Natural killer cell (primary cell): ENCODE data around the gene QRICH1. TPM values are rescaled to one million over a fixed set of nuclear protein-coding genes. Genes with fewer than 3 reads are reported as not detected.

ENCODE experiments used
- ATAC-seq, 3 donors: fragments of 150-1000 bp in 2 of 3; fragments of 200-7000 bp in 1 of 3; cut with Tn5 transposase; 1 replicate in 1 of 3; 2 replicates in 2 of 3; pipeline ENCODE4 v1.10.0; 2021; ENCODE audit warnings: mild to moderate bottlenecking in 2 of 3, moderate library complexity in 2 of 3
- DNase-seq, 2 donors: peaks; one replicate each; pipeline versions ENCODE4 v3.0.0 to v3.0.0-alpha.2; 2013 to 2021; ENCODE audit warnings: mixed read lengths in 1 of 2
- H3K27ac ChIP-seq: one replicate; pipeline ENCODE4 v1.5.1; 2013; ENCODE audit warnings: mild to moderate bottlenecking, low read length
- H3K27me3 ChIP-seq: one replicate; pipeline ENCODE4 v1.6.1; 2013; ENCODE audit warnings: low read length; ENCODE audit not compliant: control insufficient read depth, insufficient read depth
- H3K36me3 ChIP-seq: one replicate; pipeline ENCODE4 v1.6.1; 2013; ENCODE audit warnings: low read length; ENCODE audit not compliant: control insufficient read depth, insufficient read depth
- H3K4me1 ChIP-seq: one replicate; pipeline ENCODE4 v1.6.1; 2013; ENCODE audit warnings: low read length; ENCODE audit not compliant: control insufficient read depth, insufficient read depth
- H3K4me3 ChIP-seq: one replicate; pipeline ENCODE4 v1.5.1; 2013; ENCODE audit warnings: low read length
- H3K9me3 ChIP-seq: one replicate; pipeline ENCODE4 v1.6.1; 2013; ENCODE audit warnings: low read length; ENCODE audit not compliant: control insufficient read depth, insufficient read depth
- H3K27ac Mint-ChIP-seq, 2 donors: one replicate each; pipeline ENCODE4 v1.8.0; 2022; ENCODE audit warnings: mild to moderate bottlenecking in 2 of 2, mixed read lengths in 2 of 2, moderate library complexity in 1 of 2
- H3K27me3 Mint-ChIP-seq, 2 donors: one replicate each; pipeline ENCODE4 v1.8.0; 2022; ENCODE audit warnings: low read depth in 2 of 2, mixed read lengths in 2 of 2
- H3K36me3 Mint-ChIP-seq: one replicate; pipeline ENCODE4 v1.8.0; 2022; ENCODE audit warnings: mixed read lengths
- H3K4me1 Mint-ChIP-seq, 2 donors: one replicate each; pipeline ENCODE4 v1.8.0; 2022; ENCODE audit warnings: mixed read lengths in 2 of 2
- H3K4me3 Mint-ChIP-seq: one replicate; pipeline ENCODE4 v1.8.0; 2022; ENCODE audit warnings: mild to moderate bottlenecking, moderate library complexity, mixed read lengths
- H3K9me3 Mint-ChIP-seq, 2 donors: one replicate each; pipeline ENCODE4 v1.8.0; 2022; ENCODE audit warnings: mixed read lengths in 2 of 2
- CTCF ChIP-seq: fragments of 200-600 bp; IDR thresholded peaks from one replicate; pipeline ENCODE4 v1.8.0; 2022; ENCODE audit warnings: antibody characterized with exemption
- WGBS: methylation state at CpG from one replicate; pipeline ENCODE4 v1.1.7; 2013; ENCODE audit warnings: missing lambda C conversion rate; ENCODE audit not compliant: insufficient coverage; 5-methylcytosine and 5-hydroxymethylcytosine counted together
- intact Hi-C: fragments of 100-400 bp; cut with micrococcal nuclease; formaldehyde crosslinking; loops from one replicate; pipeline ENCODE4 v1.14.2; 2022
- total RNA-seq, 4 donors: library from RNA; stranded (reverse); fragments of 120-200 nt in 1 of 4; gene quantifications; one replicate each; pipeline versions ENCODE4 v1.2.3 to v1.2.4, GENCODE V29; 2013 to 2022

The QRICH1 gene
- total RNA-seq: 100 to 1,000 TPM; 220 to 230 (median 227) TPM
- 94.5 TPM for total RNA-seq (2013)

- H3K9me3 Mint-ChIP-seq: no peaks in the 10 kb centered on the region
- H3K36me3 Mint-ChIP-seq: no peaks in the 10 kb centered on the region
- H3K27ac Mint-ChIP-seq: peak within 1 kb of the TSS; percentile 95 to 96
- H3K36me3 ChIP-seq: peaks cover 16% of the 10 kb centered on the region
- DNase-seq (peak; percentile 95 to 97), ATAC-seq (peak; percentile 79 to 89 (median 81))
- TF ChIP-seq CTCF: peak; percentile 57
- H3K4me1 ChIP-seq: peaks cover 30% of the 10 kb centered on the region
- WGBS: under 1% methylated on average over 65 of the region's 65 CpGs
- H3K4me1 Mint-ChIP-seq: peaks cover 31 to 44% of the 10 kb centered on the region in 2 donors
- no peaks in the 10 kb centered on the region for H3K9me3 ChIP-seq
- peak within 1 kb of the TSS; percentile 92 for H3K4me3 Mint-ChIP-seq
- no peaks in the 10 kb centered on the region for H3K27me3 ChIP-seq
- intact Hi-C loops: loop anchor here (1.0 to 5.0 kb wide), 9 partner anchors 10 to 578 kb away; partner anchors contain the start of genes APEH, CCDC71, NCKIPSD and NDUFAF3
- no peaks in the 10 kb centered on the region for H3K27me3 Mint-ChIP-seq
- H3K4me3 ChIP-seq: peak within 1 kb of the TSS; percentile 84
- peak within 1 kb of the TSS; percentile 79 for H3K27ac ChIP-seq
These were observed at the start of gene QRICH1 for GRCh38 chr3:49093853-49094767. Gene QRICH1 (minus strand): TSS chr3:49094071. CDS start chr3:49077017, 17,054 bp downstream.

GRCh38 chr3:49140080-49140479 lies 46.2 kb upstream of the QRICH1 start:
- H3K36me3 Mint-ChIP-seq: no peaks in the 10 kb centered on the region
- H3K4me3 ChIP-seq: no peak overlapping the region
- H3K27me3 Mint-ChIP-seq: peaks cover 9 to 15% of the 10 kb centered on the region in 2 donors
- no peaks in the 10 kb centered on the region for H3K9me3 ChIP-seq
- 36% methylated on average over 1 of the region's 3 CpGs for WGBS
- no peak overlapping the region for H3K27ac Mint-ChIP-seq
- H3K4me1 ChIP-seq: no peaks in the 10 kb centered on the region
- no peaks in the 10 kb centered on the region for H3K36me3 ChIP-seq
- H3K4me1 Mint-ChIP-seq: no peaks in the 10 kb centered on the region
- intact Hi-C loops: no loop called here
- ATAC-seq (no peak), DNase-seq (no peak)
- H3K4me3 Mint-ChIP-seq: no peak overlapping the region
- H3K27me3 ChIP-seq: no peaks in the 10 kb centered on the region
- no peak overlapping the region for H3K27ac ChIP-seq
- TF ChIP-seq CTCF: no peak
- peaks cover 0 to 2% of the 10 kb centered on the region in 2 donors for H3K9me3 Mint-ChIP-seq

GRCh38 chr3:49135499-49135898 lies 41.6 kb upstream of the QRICH1 start:
- H3K4me1 Mint-ChIP-seq: peaks cover 0 to 5% of the 10 kb centered on the region in 2 donors
- Histone ChIP-seq H3K27ac (no peak overlapping the region), H3K9me3 (no peaks in the 10 kb centered on the region), H3K27me3 (peaks cover 4% of the 10 kb centered on the region), H3K4me1 (peaks cover 5% of the 10 kb centered on the region), H3K36me3 (no peaks in the 10 kb centered on the region), H3K4me3 (no peak overlapping the region)
- H3K4me3 Mint-ChIP-seq: no peak overlapping the region
- H3K36me3 Mint-ChIP-seq: no peaks in the 10 kb centered on the region
- H3K9me3 Mint-ChIP-seq: no peaks in the 10 kb centered on the region
- no peak overlapping the region for H3K27ac Mint-ChIP-seq
- 82% methylated on average over 4 of the region's 4 CpGs for WGBS
- peaks cover 12 to 20% of the 10 kb centered on the region in 2 donors for H3K27me3 Mint-ChIP-seq
- no peak for DNase-seq
- TF ChIP-seq CTCF: no peak
- ATAC-seq: no peak
- intact Hi-C loops: no loop called here
